Measurements from ENCODE around the gene JPH3.
A peak's percentile ranks its signal among the peaks of the same experiment; 100 is the strongest.

JPH3 gene

DNA sequence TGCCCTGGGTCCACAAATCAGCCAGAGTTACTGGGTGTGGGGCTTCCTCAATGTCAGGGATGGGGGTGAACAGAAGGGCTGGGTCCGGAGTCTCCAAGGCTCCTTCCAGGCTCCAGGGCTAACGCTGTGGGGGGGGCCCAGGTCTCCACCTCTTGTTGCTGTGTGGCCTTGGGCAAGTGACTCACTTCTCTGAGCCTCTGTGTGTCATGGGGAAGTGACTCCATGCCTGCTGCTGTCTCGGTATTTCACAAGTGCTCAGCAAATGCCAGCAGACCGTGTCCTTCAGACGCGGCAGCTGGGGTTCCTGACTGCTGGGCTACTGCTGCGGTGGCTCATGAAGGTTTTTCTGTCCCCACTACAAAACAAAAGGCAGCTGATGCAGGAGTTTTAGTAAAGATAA lies 26.6 kb downstream of the JPH3 start:
- TF ChIP-seq, protein P1, sequence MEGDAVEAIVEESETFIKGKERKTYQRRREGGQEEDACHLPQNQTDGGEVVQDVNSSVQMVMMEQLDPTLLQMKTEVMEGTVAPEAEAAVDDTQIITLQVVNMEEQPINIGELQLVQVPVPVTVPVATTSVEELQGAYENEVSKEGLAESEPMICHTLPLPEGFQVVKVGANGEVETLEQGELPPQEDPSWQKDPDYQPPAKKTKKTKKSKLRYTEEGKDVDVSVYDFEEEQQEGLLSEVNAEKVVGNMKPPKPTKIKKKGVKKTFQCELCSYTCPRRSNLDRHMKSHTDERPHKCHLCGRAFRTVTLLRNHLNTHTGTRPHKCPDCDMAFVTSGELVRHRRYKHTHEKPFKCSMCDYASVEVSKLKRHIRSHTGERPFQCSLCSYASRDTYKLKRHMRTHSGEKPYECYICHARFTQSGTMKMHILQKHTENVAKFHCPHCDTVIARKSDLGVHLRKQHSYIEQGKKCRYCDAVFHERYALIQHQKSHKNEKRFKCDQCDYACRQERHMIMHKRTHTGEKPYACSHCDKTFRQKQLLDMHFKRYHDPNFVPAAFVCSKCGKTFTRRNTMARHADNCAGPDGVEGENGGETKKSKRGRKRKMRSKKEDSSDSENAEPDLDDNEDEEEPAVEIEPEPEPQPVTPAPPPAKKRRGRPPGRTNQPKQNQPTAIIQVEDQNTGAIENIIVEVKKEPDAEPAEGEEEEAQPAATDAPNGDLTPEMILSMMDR (IDR thresholded peaks at IDR 0.05; ENCODE audit: extremely low read depth, insufficient read depth, missing control alignments) = no peak
- DNase-seq (ENCODE audit: low spot score) = no peak
- in situ Hi-C loops (cut with MboI; ENCODE audit: low pct_unique_long_range_greater_than_20kb, low sequenced_read_pairs, unreplicated experiment) = no loop called here

DNA sequence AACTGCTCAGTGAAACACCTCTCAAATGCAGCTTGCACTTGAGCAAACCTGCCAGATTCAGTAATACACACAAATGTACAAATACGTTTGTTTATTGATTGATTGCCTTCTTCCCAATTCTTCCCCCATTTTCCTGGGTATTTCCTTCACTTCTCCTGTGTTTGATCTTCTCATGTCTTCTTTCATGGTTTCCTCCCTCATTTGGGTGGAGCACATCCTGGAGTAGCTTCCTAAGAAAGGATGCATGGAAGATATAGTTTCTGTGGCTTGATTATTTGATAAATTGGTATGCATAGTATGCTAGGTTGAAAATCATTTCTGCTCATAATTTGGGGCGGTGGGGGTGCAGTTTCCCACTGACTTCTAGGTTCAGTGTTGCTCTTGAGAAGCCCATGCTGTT lies 28.8 kb downstream of the JPH3 start:
- in situ Hi-C loops (cut with MboI; ENCODE audit: low pct_unique_long_range_greater_than_20kb, low sequenced_read_pairs, unreplicated experiment) = no loop called here
- DNase-seq (ENCODE audit: low spot score) = no peak
- TF ChIP-seq, protein P1 (IDR thresholded peaks at IDR 0.05; ENCODE audit: extremely low read depth, insufficient read depth, missing control alignments) = no peak

DNA sequence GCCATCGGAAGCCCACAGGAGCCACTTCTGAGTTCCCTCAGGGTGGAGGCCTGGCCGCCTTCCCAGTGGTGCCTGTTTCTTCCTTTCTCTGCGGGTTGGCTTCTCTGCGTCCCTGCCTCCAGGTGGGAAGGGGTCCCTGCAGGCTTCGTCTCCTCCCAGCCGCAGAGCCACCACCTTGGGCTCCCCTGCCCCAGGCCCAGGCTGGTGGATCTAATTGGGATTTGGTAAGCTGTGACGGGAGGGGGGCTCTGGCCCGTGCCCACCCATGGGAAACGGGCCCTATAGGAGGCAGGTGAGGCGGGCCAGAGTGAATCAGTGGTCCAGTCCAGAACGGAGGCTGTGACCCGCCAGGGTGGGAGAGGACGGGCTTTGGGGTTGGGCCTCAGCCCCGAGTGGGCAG lies 32.1 kb downstream of the JPH3 start:
- DNase-seq (ENCODE audit: low spot score) = no peak
- TF ChIP-seq, protein P1 (IDR thresholded peaks at IDR 0.05; ENCODE audit: extremely low read depth, insufficient read depth, missing control alignments) = no peak
- in situ Hi-C loops (cut with MboI; ENCODE audit: low pct_unique_long_range_greater_than_20kb, low sequenced_read_pairs, unreplicated experiment) = no loop called here

DNA sequence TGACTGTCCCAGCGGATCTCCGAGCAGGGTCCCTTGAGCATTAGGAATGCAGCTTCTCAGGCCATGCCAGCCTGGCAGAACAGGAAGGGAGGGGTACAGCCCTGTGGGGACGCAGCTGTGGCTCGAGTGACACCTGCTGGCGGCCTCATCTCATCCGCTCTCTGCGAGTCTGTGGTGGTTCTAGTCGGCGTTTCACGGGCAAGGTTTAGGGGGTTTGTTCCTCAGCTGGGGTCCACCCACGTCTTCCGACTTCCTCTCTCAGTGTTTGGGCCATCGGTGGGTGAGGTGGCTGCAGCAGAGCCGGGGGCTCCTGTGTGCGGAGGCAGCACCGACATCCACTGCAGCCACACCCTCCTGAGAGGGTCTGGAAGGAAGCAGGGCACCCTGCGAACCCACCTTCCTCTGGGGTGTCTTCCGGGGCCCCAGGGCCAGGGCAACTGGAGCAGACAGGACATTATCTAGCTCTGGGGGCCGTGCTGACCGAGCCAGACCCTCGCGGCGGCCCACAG lies 33.3 kb downstream of the JPH3 start:
- TF ChIP-seq, protein P1 (IDR thresholded peaks at IDR 0.05; ENCODE audit: extremely low read depth, insufficient read depth, missing control alignments) = peak; percentile 83
- in situ Hi-C loops (cut with MboI; ENCODE audit: low pct_unique_long_range_greater_than_20kb, low sequenced_read_pairs, unreplicated experiment) = no loop called here
- DNase-seq (ENCODE audit: low spot score) = peak; percentile 88

DNA sequence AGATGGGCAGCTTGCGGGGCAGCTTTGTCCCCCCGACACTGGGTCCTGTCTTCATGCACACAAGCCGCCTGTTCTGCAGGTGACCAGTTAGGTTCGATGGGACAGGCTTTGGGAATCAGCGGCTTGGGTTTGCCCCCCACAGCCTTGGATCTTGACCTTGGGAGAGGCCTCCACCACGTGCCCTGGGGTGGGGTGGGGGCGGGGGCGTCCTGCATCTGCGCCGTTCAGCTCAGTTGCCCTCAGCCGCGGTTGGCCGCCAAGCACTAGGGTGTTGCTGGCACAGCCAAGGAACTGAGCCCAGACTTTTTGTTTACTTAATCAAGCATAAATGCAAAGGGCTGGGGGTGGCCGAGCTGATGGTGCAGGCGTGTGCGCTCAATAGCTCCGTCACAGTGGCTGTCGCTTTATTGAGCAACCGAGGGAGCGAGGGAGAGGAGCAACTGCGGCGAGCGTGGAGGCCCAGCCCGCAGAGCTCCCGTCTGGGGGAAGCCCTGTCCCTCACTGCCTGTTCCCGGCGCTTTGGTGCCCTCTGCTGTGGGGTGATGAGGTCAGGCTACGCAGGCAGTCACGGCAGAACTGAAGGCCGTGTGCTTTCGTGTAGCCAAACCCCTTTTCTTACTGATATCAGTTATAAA lies 33.9 kb downstream of the JPH3 start:
- DNase-seq (ENCODE audit: low spot score) = peak; percentile 89
- in situ Hi-C loops (cut with MboI; ENCODE audit: low pct_unique_long_range_greater_than_20kb, low sequenced_read_pairs, unreplicated experiment) = no loop called here
- TF ChIP-seq, protein P1 (IDR thresholded peaks at IDR 0.05; ENCODE audit: extremely low read depth, insufficient read depth, missing control alignments) = peak; percentile 67

DNA sequence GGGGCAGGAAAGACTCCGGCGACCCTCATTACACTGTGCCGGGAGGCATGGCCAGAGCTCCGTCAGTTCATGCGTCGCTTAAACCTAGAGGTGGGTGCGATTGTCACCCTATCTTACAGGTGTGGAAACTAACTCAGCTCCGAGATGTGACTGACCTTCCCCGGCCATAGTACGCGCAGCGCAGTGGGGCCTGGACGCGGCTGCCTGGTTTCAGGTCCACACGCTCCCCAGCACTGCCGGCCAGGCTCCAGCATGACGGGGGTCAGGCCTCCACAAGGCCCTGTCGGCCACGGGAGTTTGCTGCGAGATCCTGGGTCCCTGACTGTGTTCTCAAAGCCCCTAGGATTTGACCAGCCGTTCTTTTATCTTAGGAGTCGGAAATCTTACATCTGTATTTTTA lies 34.4 kb downstream of the JPH3 start:
- no peak for DNase-seq (ENCODE audit: low spot score)
- in situ Hi-C loops (cut with MboI; ENCODE audit: low pct_unique_long_range_greater_than_20kb, low sequenced_read_pairs, unreplicated experiment) = no loop called here
- TF ChIP-seq, protein P1 (IDR thresholded peaks at IDR 0.05; ENCODE audit: extremely low read depth, insufficient read depth, missing control alignments) = no peak
